HepG2 (cell line): Measurements from ENCODE around the gene PRDM12. TPM values are rescaled to one million over a fixed set of nuclear protein-coding genes. Genes with fewer than 3 reads are reported as not detected.

Experiments used
- BORCS8-MEF2B ChIP-seq: sonication (generic); formaldehyde crosslinking; IDR thresholded peaks from 2 replicates; pipeline ENCODE4 v1.8.0; 2022; ENCODE audit warnings: mild to moderate bottlenecking, missing genetic modification reagents
- CC2D1A ChIP-seq: sonication (generic); formaldehyde crosslinking; IDR thresholded peaks from 2 replicates; pipeline ENCODE4 v1.8.1; 2023; ENCODE audit warnings: mild to moderate bottlenecking, missing genetic modification reagents
- PAF1 ChIP-seq: IDR thresholded peaks from 2 replicates; pipeline ENCODE4 v1.6.1; 2016; ENCODE audit warnings: missing genetic modification reagents, missing compliant biosample characterization
- TCF12 ChIP-seq, 2 experiments: fragments of 450-650 bp in 1 of 2; sonication (generic) in 1 of 2; formaldehyde crosslinking in 1 of 2; IDR thresholded peaks; 2 replicates each; pipeline versions ENCODE4 v1.6.1 to v1.8.0; 2017 to 2022; ENCODE audit warnings: antibody characterized with exemption in 1 of 2, mild to moderate bottlenecking in 1 of 2, missing genetic modification reagents in 1 of 2, moderate library complexity in 1 of 2
- XRCC5 ChIP-seq: fragments of 200-400 bp; formaldehyde crosslinking; optimal IDR thresholded peaks from 2 replicates; pipeline ENCODE3; 2017; ENCODE audit warnings: mild to moderate bottlenecking, low read length
- ZNF253 ChIP-seq: sonication (generic); formaldehyde crosslinking; IDR thresholded peaks from 2 replicates; pipeline ENCODE4 v1.8.0; 2022; ENCODE audit warnings: mild to moderate bottlenecking, missing genetic modification reagents, borderline replicate concordance
- ZNF256 ChIP-seq: sonication (generic); formaldehyde crosslinking; conservative IDR thresholded peaks from 2 replicates; pipeline ENCODE4 v1.4.0; 2020; ENCODE audit warnings: missing genetic modification reagents
- ZNF350 ChIP-seq: sonication (generic); formaldehyde crosslinking; IDR thresholded peaks from 2 replicates; pipeline ENCODE4 v1.4.0; 2020; ENCODE audit warnings: mild to moderate bottlenecking, low read depth, missing genetic modification reagents, borderline replicate concordance
- polyA plus RNA-seq, 8 experiments: library from polyadenylated mRNA; depleted of rRNA in 3 of 8; stranded (reverse) in 7 of 8; unstranded in 1 of 8; fragments of >200 nt; fragmentation: Illumina TruSeq in 4 of 8; extraction: Trizol in 4 of 8; gene quantifications; 2 replicates each; pipeline versions ENCODE4 v1.2.1 to v1.2.3, GENCODE V29; 2011 to 2016; ENCODE audit warnings: low read depth in 4 of 8, missing spikeins in 1 of 8, mixed read lengths in 1 of 8; ENCODE audit not compliant: insufficient read depth in 1 of 8
- total RNA-seq, 5 experiments: library from RNA; depleted of rRNA; stranded (reverse); fragments of >200 nt; fragmentation: Illumina TruSeq; extraction: Trizol; gene quantifications; 2 replicates each; pipeline ENCODE4 v1.2.3, GENCODE V29; 2016; ENCODE audit warnings: low read depth in 1 of 5
- TF ChIP-seq, protein P1 (sequence below): sonication (generic); formaldehyde crosslinking; IDR thresholded peaks from 2 replicates; pipeline ENCODE4 v1.9.0; 2021; ENCODE audit warnings: missing genetic modification reagents, mild to moderate bottlenecking, borderline replicate concordance
- TF ChIP-seq, protein P2 (sequence below): sonication (generic); formaldehyde crosslinking; IDR thresholded peaks from 2 replicates; pipeline ENCODE4 v1.5.0; 2020; ENCODE audit warnings: missing genetic modification reagents, mild to moderate bottlenecking, borderline replicate concordance
- TF ChIP-seq, protein P3 (sequence below): sonication (generic); formaldehyde crosslinking; IDR thresholded peaks from 2 replicates; pipeline ENCODE4 v1.9.0; 2021; ENCODE audit warnings: missing genetic modification reagents, borderline replicate concordance
- TF ChIP-seq, protein P4 (sequence below): sonication (generic); formaldehyde crosslinking; IDR thresholded peaks from 2 replicates; pipeline ENCODE4 v1.8.1; 2023; ENCODE audit warnings: mild to moderate bottlenecking, missing genetic modification reagents
- TF ChIP-seq, protein P5 (sequence below): sonication (generic); formaldehyde crosslinking; IDR thresholded peaks from 2 replicates; pipeline ENCODE4 v1.4.0; 2020; ENCODE audit warnings: missing genetic modification reagents, mild to moderate bottlenecking, borderline replicate concordance

Gene PRDM12
- total and polyA plus RNA-seq, 2 of the 13 experiments (the other 11 are each of a cell fraction or from before 2014, with no cell fraction given), result 0.04 to 0.07 TPM

DNA sequence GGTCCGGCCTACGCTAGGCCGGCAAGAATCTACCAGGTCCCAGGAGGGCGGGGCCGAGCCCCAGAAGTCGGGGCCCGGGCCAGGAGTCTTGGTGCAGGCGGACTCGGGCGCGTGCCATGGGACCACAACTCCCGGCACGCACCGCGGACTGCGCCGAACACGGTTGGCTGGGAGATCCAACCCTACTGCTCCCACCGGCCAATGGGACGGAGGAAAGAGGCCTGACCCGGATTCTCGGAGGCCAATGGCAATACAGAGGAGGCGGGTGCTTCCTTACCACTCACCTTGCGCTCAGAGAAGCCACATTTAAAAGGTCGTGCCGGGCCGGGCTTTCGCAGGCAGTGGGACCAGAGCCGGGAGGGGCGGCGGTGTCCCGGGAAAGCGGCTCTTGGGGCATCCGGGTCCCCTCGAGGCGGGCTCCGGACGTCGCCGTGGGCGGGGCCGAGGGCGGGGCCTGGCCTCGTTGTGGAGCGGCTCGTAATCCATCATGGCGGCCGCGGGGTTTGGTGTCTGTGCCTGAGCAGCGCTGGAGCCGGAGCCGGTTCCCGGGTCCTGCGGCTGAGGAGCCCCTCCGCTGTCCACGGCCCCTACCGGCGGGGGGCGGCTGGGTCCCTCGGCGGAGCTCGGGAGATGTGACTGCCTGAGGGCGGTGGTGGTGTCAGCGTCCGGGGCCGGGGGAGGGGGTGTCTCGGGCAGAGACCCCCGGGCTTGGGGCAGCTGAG, 48.3 kb downstream of the PRDM12 start (continued):
- TF ChIP-seq, protein P1, sequence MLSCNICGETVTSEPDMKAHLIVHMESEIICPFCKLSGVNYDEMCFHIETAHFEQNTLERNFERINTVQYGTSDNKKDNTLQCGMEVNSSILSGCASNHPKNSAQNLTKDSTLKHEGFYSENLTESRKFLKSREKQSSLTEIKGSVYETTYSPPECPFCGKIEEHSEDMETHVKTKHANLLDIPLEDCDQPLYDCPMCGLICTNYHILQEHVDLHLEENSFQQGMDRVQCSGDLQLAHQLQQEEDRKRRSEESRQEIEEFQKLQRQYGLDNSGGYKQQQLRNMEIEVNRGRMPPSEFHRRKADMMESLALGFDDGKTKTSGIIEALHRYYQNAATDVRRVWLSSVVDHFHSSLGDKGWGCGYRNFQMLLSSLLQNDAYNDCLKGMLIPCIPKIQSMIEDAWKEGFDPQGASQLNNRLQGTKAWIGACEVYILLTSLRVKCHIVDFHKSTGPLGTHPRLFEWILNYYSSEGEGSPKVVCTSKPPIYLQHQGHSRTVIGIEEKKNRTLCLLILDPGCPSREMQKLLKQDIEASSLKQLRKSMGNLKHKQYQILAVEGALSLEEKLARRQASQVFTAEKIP (CRISPR knock-in tag), result no peak
- TF ChIP-seq TCF12 (IDR thresholded peaks at IDR 0.05) (no peak), TCF12 (CRISPR knock-in tag; IDR thresholded peaks at IDR 0.05) (no peak), ZNF256 (CRISPR knock-in tag) (no peak), PAF1 (CRISPR knock-in tag) (no peak), BORCS8-MEF2B (CRISPR knock-in tag) (no peak), CC2D1A (CRISPR knock-in tag) (no peak), ZNF253 (CRISPR knock-in tag) (no peak), XRCC5 (no peak), ZNF350 (CRISPR knock-in tag) (peak; percentile 51)
- TF ChIP-seq, protein P2, sequence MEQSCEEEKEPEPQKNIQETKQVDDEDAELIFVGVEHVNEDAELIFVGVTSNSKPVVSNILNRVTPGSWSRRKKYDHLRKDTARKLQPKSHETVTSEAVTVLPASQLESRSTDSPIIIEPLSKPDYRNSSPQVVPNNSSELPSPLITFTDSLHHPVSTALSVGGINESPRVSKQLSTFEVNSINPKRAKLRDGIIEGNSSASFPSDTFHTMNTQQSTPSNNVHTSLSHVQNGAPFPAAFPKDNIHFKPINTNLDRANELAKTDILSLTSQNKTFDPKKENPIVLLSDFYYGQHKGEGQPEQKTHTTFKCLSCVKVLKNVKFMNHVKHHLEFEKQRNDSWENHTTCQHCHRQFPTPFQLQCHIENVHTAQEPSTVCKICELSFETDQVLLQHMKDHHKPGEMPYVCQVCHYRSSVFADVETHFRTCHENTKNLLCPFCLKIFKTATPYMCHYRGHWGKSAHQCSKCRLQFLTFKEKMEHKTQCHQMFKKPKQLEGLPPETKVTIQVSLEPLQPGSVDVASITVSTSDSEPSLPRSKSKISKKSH (CRISPR knock-in tag), result no peak
- TF ChIP-seq, protein P3, sequence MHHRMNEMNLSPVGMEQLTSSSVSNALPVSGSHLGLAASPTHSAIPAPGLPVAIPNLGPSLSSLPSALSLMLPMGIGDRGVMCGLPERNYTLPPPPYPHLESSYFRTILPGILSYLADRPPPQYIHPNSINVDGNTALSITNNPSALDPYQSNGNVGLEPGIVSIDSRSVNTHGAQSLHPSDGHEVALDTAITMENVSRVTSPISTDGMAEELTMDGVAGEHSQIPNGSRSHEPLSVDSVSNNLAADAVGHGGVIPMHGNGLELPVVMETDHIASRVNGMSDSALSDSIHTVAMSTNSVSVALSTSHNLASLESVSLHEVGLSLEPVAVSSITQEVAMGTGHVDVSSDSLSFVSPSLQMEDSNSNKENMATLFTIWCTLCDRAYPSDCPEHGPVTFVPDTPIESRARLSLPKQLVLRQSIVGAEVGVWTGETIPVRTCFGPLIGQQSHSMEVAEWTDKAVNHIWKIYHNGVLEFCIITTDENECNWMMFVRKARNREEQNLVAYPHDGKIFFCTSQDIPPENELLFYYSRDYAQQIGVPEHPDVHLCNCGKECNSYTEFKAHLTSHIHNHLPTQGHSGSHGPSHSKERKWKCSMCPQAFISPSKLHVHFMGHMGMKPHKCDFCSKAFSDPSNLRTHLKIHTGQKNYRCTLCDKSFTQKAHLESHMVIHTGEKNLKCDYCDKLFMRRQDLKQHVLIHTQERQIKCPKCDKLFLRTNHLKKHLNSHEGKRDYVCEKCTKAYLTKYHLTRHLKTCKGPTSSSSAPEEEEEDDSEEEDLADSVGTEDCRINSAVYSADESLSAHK (CRISPR knock-in tag), result no peak
- TF ChIP-seq, protein P4, sequence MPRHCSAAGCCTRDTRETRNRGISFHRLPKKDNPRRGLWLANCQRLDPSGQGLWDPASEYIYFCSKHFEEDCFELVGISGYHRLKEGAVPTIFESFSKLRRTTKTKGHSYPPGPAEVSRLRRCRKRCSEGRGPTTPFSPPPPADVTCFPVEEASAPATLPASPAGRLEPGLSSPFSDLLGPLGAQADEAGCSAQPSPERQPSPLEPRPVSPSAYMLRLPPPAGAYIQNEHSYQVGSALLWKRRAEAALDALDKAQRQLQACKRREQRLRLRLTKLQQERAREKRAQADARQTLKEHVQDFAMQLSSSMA (CRISPR knock-in tag), result no peak
- TF ChIP-seq, protein P5, sequence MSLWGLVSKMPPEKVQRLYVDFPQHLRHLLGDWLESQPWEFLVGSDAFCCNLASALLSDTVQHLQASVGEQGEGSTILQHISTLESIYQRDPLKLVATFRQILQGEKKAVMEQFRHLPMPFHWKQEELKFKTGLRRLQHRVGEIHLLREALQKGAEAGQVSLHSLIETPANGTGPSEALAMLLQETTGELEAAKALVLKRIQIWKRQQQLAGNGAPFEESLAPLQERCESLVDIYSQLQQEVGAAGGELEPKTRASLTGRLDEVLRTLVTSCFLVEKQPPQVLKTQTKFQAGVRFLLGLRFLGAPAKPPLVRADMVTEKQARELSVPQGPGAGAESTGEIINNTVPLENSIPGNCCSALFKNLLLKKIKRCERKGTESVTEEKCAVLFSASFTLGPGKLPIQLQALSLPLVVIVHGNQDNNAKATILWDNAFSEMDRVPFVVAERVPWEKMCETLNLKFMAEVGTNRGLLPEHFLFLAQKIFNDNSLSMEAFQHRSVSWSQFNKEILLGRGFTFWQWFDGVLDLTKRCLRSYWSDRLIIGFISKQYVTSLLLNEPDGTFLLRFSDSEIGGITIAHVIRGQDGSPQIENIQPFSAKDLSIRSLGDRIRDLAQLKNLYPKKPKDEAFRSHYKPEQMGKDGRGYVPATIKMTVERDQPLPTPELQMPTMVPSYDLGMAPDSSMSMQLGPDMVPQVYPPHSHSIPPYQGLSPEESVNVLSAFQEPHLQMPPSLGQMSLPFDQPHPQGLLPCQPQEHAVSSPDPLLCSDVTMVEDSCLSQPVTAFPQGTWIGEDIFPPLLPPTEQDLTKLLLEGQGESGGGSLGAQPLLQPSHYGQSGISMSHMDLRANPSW, result no peak
